ENCODE measurements around the gene NEDD4L.

NEDD4L gene

GRCh38 chr18:58054041-58054781, 10.2 kb downstream of the NEDD4L start:
- no peak for DNase-seq

- DNase-seq = no peak
These were observed 12.0 kb downstream of the NEDD4L start for GRCh38 chr18:58055890-58056558.

- no peak for DNase-seq
These were observed 12.8 kb downstream of the NEDD4L start for GRCh38 chr18:58056852-58057251.

GRCh38 chr18:58057291-58057965, 13.4 kb downstream of the NEDD4L start:
- DNase-seq = no peak

GRCh38 chr18:58058720-58059119, 14.7 kb downstream of the NEDD4L start:
- no peak for DNase-seq

- DNase-seq = no peak
These were observed 16.2 kb downstream of the NEDD4L start for GRCh38 chr18:58060254-58060653.

- no peak for DNase-seq
These were observed 17.3 kb downstream of the NEDD4L start for GRCh38 chr18:58061349-58061748.

- no peak for DNase-seq
These were observed 20.5 kb downstream of the NEDD4L start for GRCh38 chr18:58064406-58064998.

GRCh38 chr18:58065956-58066355, 21.9 kb downstream of the NEDD4L start:
- no peak for DNase-seq

GRCh38 chr18:58067601-58068000, 23.6 kb downstream of the NEDD4L start:
- DNase-seq = no peak

- DNase-seq = no peak
These were observed 25.1 kb downstream of the NEDD4L start for GRCh38 chr18:58069099-58069498.

GRCh38 chr18:58069721-58070292, 25.8 kb downstream of the NEDD4L start:
- DNase-seq = no peak

- DNase-seq = no peak
These were observed 32.0 kb downstream of the NEDD4L start for GRCh38 chr18:58076052-58076451.

- DNase-seq = no peak
These were observed 33.3 kb downstream of the NEDD4L start for GRCh38 chr18:58077329-58077728.

GRCh38 chr18:58078889-58079573, 35.0 kb downstream of the NEDD4L start:
- no peak for DNase-seq

- DNase-seq = peak; percentile 6 to 16
These were observed 36.4 kb downstream of the NEDD4L start for GRCh38 chr18:58080451-58080850.

- DNase-seq = peak; percentile 57 to 64
These were observed 44.1 kb downstream of the NEDD4L start for GRCh38 chr18:58087928-58088690.

- DNase-seq = no peak
These were observed 44.7 kb downstream of the NEDD4L start for GRCh38 chr18:58088691-58089065.

GRCh38 chr18:58091099-58091611, 47.1 kb downstream of the NEDD4L start:
- peak; percentile 9 to 17 for DNase-seq

GRCh38 chr18:58093311-58093803, 49.3 kb downstream of the NEDD4L start:
- no peak for DNase-seq

GRCh38 chr18:58095222-58095621, 51.2 kb downstream of the NEDD4L start:
- no peak for DNase-seq

Data from AML-193 (cell line).